GM23338 (cell line): ENCODE results near the gene TRPM3. TPM values are rescaled to one million over a fixed set of nuclear protein-coding genes. Genes with fewer than 3 reads are reported as not detected.

Source experiments
- ATAC-seq: fragments of 200-7000 bp; cut with Tn5 transposase; 3 replicates; pipeline ENCODE4 v1.9.1; 2020
- DNase-seq: peaks from one replicate; pipeline ENCODE4 v3.0.0-alpha.2; 2015; ENCODE audit warnings: low spot score
- H2AFZ ChIP-seq: fragments of 200-600 bp; sonication (generic); 2 replicates; pipeline ENCODE4 v1.8.0; 2016; ENCODE audit warnings: antibody characterized with exemption, mild to moderate bottlenecking, moderate library complexity
- H3F3A ChIP-seq: fragments of 200-600 bp; sonication (generic); replicated peaks from 2 replicates; pipeline ENCODE4 v1.8.0; 2017; ENCODE audit warnings: antibody characterized with exemption, mixed run types, low read depth
- H3K27ac ChIP-seq: fragments of 200-600 bp; sonication (generic); 2 replicates; pipeline ENCODE4 v1.6.1; 2016; ENCODE audit warnings: low read depth
- H3K27me3 ChIP-seq: fragments of 200-600 bp; sonication (generic); 2 replicates; pipeline ENCODE4 v1.8.0; 2016; ENCODE audit warnings: mild to moderate bottlenecking, mixed run types, moderate library complexity; ENCODE audit not compliant: insufficient read depth
- H3K36me3 ChIP-seq: fragments of 200-600 bp; sonication (generic); 2 replicates; pipeline ENCODE4 v1.8.0; 2016; ENCODE audit warnings: mild to moderate bottlenecking; ENCODE audit not compliant: insufficient read depth
- H3K4me1 ChIP-seq: fragments of 200-600 bp; sonication (generic); 2 replicates; pipeline ENCODE4 v1.8.0; 2016; ENCODE audit warnings: mild to moderate bottlenecking, moderate library complexity; ENCODE audit not compliant: insufficient read depth
- H3K4me2 ChIP-seq: fragments of 200-600 bp; sonication (generic); 2 replicates; pipeline ENCODE4 v1.7.1; 2017; ENCODE audit warnings: mixed run types
- H3K4me3 ChIP-seq: fragments of 200-600 bp; sonication (generic); 2 replicates; pipeline ENCODE4 v1.6.1; 2016; ENCODE audit warnings: mixed run types
- H3K79me2 ChIP-seq: fragments of 200-600 bp; sonication (generic); replicated peaks from 2 replicates; pipeline ENCODE4 v1.8.0; 2017; ENCODE audit warnings: mild to moderate bottlenecking; ENCODE audit not compliant: insufficient read depth
- H3K9me2 ChIP-seq: fragments of 200-600 bp; sonication (generic); 2 replicates; pipeline ENCODE4 v1.8.0; 2017; ENCODE audit not compliant: insufficient read depth
- H4K20me1 ChIP-seq: fragments of 200-600 bp; sonication (generic); replicated peaks from 2 replicates; pipeline ENCODE4 v1.8.0; 2017; ENCODE audit warnings: mild to moderate bottlenecking; ENCODE audit not compliant: insufficient read depth
- H3K27ac Mint-ChIP-seq: 2 replicates; pipeline ENCODE4 v1.8.0; 2020; ENCODE audit warnings: inconsistent platforms, mild to moderate bottlenecking, moderate library complexity, mixed read lengths
- H3K27me3 Mint-ChIP-seq: 3 replicates; pipeline ENCODE4 v1.8.0; 2022; ENCODE audit warnings: low read depth, mild to moderate bottlenecking, moderate library complexity, mixed read lengths, inconsistent platforms; ENCODE audit not compliant: insufficient read depth, poor library complexity
- H3K36me3 Mint-ChIP-seq: 3 replicates; pipeline ENCODE4 v1.8.0; 2021; ENCODE audit warnings: low read depth, mild to moderate bottlenecking, inconsistent platforms, moderate library complexity, mixed read lengths
- H3K4me1 Mint-ChIP-seq: 3 replicates; pipeline ENCODE4 v1.8.0; 2020; ENCODE audit warnings: mild to moderate bottlenecking, inconsistent platforms, mixed read lengths
- H3K4me3 Mint-ChIP-seq: 3 replicates; pipeline ENCODE4 v1.8.0; 2021; ENCODE audit warnings: moderate library complexity, mild to moderate bottlenecking, inconsistent platforms, mixed read lengths
- H3K9me3 Mint-ChIP-seq: 3 replicates; pipeline ENCODE4 v1.8.0; 2020; ENCODE audit warnings: moderate library complexity, mild to moderate bottlenecking, inconsistent platforms, mixed read lengths
- CREB1 ChIP-seq: fragments of 250-450 bp; sonication (Bioruptor Pico); IDR thresholded peaks from 2 replicates; pipeline ENCODE4 v1.5.0; 2020; ENCODE audit warnings: low read depth, mild to moderate bottlenecking, moderate library complexity
- CTCF ChIP-seq, 2 experiments: fragments of 200-600 bp in 1 of 2; sonication (generic) in 1 of 2; conservative IDR thresholded peaks; 2 replicates each; pipeline versions ENCODE4 v1.5.1 to v1.6.1; 2016 to 2017; ENCODE audit warnings: antibody characterized with exemption in 2 of 2, low read depth in 2 of 2, mild to moderate bottlenecking in 2 of 2, moderate library complexity in 1 of 2
- EZH2 ChIP-seq: fragments of 200-600 bp; sonication (generic); IDR thresholded peaks from one replicate; pipeline ENCODE4 v1.8.0; 2017; ENCODE audit warnings: antibody characterized with exemption, mild to moderate bottlenecking, low read depth; ENCODE audit not compliant: unreplicated experiment
- EZH2phosphoT487 ChIP-seq: fragments of 200-600 bp; sonication (generic); IDR thresholded peaks from one replicate; pipeline ENCODE4 v1.8.1; 2018; ENCODE audit warnings: antibody characterized with exemption; ENCODE audit not compliant: unreplicated experiment
- JUNB ChIP-seq: IDR thresholded peaks from one replicate; pipeline ENCODE4 v1.6.1; 2016; ENCODE audit warnings: antibody characterized with exemption; ENCODE audit not compliant: unreplicated experiment
- NANOG ChIP-seq: IDR thresholded peaks from 2 replicates; pipeline ENCODE4 v1.6.1; 2016; ENCODE audit warnings: antibody characterized with exemption, borderline replicate concordance
- POLR2AphosphoS5 ChIP-seq: IDR thresholded peaks from 2 replicates; pipeline ENCODE4 v1.6.1; 2016; ENCODE audit warnings: antibody characterized with exemption, low read depth
- STAT1 ChIP-seq: IDR thresholded peaks from one replicate; pipeline ENCODE4 v1.6.1; 2016; ENCODE audit warnings: antibody characterized with exemption; ENCODE audit not compliant: unreplicated experiment
- ZNF114 ChIP-seq: fragments of 250-450 bp; sonication (Bioruptor Pico); IDR thresholded peaks from 2 replicates; pipeline ENCODE4 v1.5.0; 2020; ENCODE audit warnings: mild to moderate bottlenecking, moderate library complexity
- ZNF331 ChIP-seq: fragments of 250-450 bp; sonication (Bioruptor Pico); IDR thresholded peaks from 2 replicates; pipeline ENCODE4 v1.5.0; 2020; ENCODE audit warnings: low read depth, mild to moderate bottlenecking, moderate library complexity
- polyA plus RNA-seq: library from polyadenylated mRNA; unstranded; fragments of >200 nt; fragmentation: Nextera tagmentation; extraction: Ambion mirVana; gene quantifications from 2 replicates; pipeline ENCODE4 v1.2.1, GENCODE V29; 2016
- total RNA-seq: library from RNA; depleted of rRNA; stranded (reverse); fragments of >200 nt; shearing (Covaris generic); gene quantifications from 2 replicates; pipeline ENCODE4 v1.2.3, GENCODE V29; 2014
- TF ChIP-seq, protein P1 (sequence below): IDR thresholded peaks from one replicate; pipeline ENCODE4 v1.6.1; 2018; ENCODE audit warnings: antibody characterized with exemption; ENCODE audit not compliant: unreplicated experiment
- TF ChIP-seq, protein P2 (sequence below): fragments of 250-450 bp; sonication (Bioruptor Pico); IDR thresholded peaks from 2 replicates; pipeline ENCODE4 v1.5.0; 2020; ENCODE audit warnings: mild to moderate bottlenecking, moderate library complexity
- TF ChIP-seq, protein P3 (sequence below): IDR thresholded peaks from 2 replicates; pipeline ENCODE4 v1.6.1; 2016; ENCODE audit warnings: antibody characterized with exemption

The TRPM3 gene
- total and polyA plus RNA-seq, 2 experiments from 2014 or later = 2.8 to 8.2 TPM

DNA sequence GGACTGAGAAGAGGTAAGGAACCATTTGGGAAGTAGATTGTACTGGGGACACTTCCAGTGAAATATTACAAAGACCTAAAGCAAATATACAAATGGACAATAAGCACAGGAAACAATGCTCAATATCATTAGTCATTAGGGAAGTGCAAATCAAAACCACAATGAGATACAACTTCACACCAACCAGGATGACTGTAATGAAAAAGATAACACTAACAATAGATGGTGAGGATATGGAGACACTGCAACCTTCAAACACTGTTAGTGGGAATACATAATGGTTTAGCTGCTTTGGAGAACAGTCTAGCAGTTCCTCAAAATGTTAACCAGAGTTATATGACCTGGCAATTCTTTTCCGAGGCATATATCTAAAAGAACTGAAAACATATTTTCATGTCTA, 149.7 kb downstream of the TRPM3 start:
- ATAC-seq (no peak), DNase-seq (no peak)
- Mint-ChIP-seq H3K36me3 (no peaks in the 10 kb centered on the region), H3K4me1 (no peaks in the 10 kb centered on the region), H3K9me3 (no peaks in the 10 kb centered on the region), H3K27ac (no peak overlapping the region), H3K27me3 (no peaks in the 10 kb centered on the region), H3K4me3 (no peak overlapping the region)
- Histone ChIP-seq H3K27ac (no peak overlapping the region), H3K36me3 (no peaks in the 10 kb centered on the region), H3F3A (no peaks in the 10 kb centered on the region), H3K79me2 (no peaks in the 10 kb centered on the region), H3K4me2 (no peak overlapping the region), H4K20me1 (no peaks in the 10 kb centered on the region), H3K9me2 (peaks cover 2% of the 10 kb centered on the region; the same call in 1 of the 2 replicates), H3K4me1 (no peaks in the 10 kb centered on the region), H2AFZ (no peak overlapping the region), H3K4me3 (no peak overlapping the region), H3K27me3 (no peaks in the 10 kb centered on the region)
- TF ChIP-seq ZNF331 (no peak), ZNF114 (CRISPR knock-in tag) (no peak), CTCF (conservative IDR thresholded peaks at IDR 0.05; ENCODE audit: low read depth in 2 of 2) (no peak), POLR2AphosphoS5 (no peak), NANOG (no peak), JUNB (no peak), EZH2 (no peak), CREB1 (CRISPR knock-in tag) (no peak), EZH2phosphoT487 (no peak), STAT1 (no peak)
- TF ChIP-seq, protein P1, sequence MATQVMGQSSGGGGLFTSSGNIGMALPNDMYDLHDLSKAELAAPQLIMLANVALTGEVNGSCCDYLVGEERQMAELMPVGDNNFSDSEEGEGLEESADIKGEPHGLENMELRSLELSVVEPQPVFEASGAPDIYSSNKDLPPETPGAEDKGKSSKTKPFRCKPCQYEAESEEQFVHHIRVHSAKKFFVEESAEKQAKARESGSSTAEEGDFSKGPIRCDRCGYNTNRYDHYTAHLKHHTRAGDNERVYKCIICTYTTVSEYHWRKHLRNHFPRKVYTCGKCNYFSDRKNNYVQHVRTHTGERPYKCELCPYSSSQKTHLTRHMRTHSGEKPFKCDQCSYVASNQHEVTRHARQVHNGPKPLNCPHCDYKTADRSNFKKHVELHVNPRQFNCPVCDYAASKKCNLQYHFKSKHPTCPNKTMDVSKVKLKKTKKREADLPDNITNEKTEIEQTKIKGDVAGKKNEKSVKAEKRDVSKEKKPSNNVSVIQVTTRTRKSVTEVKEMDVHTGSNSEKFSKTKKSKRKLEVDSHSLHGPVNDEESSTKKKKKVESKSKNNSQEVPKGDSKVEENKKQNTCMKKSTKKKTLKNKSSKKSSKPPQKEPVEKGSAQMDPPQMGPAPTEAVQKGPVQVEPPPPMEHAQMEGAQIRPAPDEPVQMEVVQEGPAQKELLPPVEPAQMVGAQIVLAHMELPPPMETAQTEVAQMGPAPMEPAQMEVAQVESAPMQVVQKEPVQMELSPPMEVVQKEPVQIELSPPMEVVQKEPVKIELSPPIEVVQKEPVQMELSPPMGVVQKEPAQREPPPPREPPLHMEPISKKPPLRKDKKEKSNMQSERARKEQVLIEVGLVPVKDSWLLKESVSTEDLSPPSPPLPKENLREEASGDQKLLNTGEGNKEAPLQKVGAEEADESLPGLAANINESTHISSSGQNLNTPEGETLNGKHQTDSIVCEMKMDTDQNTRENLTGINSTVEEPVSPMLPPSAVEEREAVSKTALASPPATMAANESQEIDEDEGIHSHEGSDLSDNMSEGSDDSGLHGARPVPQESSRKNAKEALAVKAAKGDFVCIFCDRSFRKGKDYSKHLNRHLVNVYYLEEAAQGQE = no peak
- TF ChIP-seq, protein P2, sequence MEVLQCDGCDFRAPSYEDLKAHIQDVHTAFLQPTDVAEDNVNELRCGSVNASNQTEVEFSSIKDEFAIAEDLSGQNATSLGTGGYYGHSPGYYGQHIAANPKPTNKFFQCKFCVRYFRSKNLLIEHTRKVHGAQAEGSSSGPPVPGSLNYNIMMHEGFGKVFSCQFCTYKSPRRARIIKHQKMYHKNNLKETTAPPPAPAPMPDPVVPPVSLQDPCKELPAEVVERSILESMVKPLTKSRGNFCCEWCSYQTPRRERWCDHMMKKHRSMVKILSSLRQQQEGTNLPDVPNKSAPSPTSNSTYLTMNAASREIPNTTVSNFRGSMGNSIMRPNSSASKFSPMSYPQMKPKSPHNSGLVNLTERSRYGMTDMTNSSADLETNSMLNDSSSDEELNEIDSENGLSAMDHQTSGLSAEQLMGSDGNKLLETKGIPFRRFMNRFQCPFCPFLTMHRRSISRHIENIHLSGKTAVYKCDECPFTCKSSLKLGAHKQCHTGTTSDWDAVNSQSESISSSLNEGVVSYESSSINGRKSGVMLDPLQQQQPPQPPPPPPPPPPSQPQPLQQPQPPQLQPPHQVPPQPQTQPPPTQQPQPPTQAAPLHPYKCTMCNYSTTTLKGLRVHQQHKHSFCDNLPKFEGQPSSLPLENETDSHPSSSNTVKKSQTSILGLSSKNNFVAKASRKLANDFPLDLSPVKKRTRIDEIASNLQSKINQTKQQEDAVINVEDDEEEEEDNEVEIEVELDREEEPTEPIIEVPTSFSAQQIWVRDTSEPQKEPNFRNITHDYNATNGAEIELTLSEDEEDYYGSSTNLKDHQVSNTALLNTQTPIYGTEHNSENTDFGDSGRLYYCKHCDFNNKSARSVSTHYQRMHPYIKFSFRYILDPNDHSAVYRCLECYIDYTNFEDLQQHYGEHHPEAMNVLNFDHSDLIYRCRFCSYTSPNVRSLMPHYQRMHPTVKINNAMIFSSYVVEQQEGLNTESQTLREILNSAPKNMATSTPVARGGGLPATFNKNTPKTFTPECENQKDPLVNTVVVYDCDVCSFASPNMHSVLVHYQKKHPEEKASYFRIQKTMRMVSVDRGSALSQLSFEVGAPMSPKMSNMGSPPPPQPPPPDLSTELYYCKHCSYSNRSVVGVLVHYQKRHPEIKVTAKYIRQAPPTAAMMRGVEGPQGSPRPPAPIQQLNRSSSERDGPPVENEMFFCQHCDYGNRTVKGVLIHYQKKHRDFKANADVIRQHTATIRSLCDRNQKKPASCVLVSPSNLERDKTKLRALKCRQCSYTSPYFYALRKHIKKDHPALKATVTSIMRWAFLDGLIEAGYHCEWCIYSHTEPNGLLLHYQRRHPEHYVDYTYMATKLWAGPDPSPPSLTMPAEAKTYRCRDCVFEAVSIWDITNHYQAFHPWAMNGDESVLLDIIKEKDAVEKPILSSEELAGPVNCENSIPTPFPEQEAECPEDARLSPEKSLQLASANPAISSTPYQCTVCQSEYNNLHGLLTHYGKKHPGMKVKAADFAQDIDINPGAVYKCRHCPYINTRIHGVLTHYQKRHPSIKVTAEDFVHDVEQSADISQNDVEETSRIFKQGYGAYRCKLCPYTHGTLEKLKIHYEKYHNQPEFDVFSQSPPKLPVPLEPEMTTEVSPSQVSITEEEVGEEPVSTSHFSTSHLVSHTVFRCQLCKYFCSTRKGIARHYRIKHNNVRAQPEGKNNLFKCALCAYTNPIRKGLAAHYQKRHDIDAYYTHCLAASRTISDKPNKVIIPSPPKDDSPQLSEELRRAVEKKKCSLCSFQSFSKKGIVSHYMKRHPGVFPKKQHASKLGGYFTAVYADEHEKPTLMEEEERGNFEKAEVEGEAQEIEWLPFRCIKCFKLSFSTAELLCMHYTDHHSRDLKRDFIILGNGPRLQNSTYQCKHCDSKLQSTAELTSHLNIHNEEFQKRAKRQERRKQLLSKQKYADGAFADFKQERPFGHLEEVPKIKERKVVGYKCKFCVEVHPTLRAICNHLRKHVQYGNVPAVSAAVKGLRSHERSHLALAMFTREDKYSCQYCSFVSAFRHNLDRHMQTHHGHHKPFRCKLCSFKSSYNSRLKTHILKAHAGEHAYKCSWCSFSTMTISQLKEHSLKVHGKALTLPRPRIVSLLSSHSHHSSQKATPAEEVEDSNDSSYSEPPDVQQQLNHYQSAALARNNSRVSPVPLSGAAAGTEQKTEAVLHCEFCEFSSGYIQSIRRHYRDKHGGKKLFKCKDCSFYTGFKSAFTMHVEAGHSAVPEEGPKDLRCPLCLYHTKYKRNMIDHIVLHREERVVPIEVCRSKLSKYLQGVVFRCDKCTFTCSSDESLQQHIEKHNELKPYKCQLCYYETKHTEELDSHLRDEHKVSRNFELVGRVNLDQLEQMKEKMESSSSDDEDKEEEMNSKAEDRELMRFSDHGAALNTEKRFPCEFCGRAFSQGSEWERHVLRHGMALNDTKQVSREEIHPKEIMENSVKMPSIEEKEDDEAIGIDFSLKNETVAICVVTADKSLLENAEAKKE (CRISPR knock-in tag) = no peak
- TF ChIP-seq, protein P3, sequence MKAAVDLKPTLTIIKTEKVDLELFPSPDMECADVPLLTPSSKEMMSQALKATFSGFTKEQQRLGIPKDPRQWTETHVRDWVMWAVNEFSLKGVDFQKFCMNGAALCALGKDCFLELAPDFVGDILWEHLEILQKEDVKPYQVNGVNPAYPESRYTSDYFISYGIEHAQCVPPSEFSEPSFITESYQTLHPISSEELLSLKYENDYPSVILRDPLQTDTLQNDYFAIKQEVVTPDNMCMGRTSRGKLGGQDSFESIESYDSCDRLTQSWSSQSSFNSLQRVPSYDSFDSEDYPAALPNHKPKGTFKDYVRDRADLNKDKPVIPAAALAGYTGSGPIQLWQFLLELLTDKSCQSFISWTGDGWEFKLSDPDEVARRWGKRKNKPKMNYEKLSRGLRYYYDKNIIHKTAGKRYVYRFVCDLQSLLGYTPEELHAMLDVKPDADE = no peak
